Tibial nerve (tissue), 3 donors: ENCODE data around the gene RGS4.

ENCODE experiments used
- CTCF ChIP-seq, 5 experiments: fragments of 200-600 bp in 3 of 5; fragments of 450-650 bp in 2 of 5; sonication (generic) in 3 of 5; IDR thresholded peaks; one replicate each; pipeline ENCODE4 v1.5.1; 2016 to 2019; ENCODE audit warnings: antibody characterized with exemption in 5 of 5, mild to moderate bottlenecking in 3 of 5, moderate library complexity in 2 of 5
- POLR2A ChIP-seq, 2 donors: fragments of 450-650 bp; IDR thresholded peaks; one replicate each; pipeline ENCODE4 v1.6.1; 2017; ENCODE audit warnings: antibody characterized with exemption in 2 of 2, mild to moderate bottlenecking in 2 of 2, moderate library complexity in 2 of 2

GRCh38 chr1:163050496-163050895, 18.7 kb upstream of the RGS4 start:
- TF ChIP-seq CTCF (IDR thresholded peaks at IDR 0.05): no peak
- no peak for TF ChIP-seq POLR2A (IDR thresholded peaks at IDR 0.05)
